ENCODE measurements around the gene FRMPD2. TPM values are rescaled to one million over a fixed set of nuclear protein-coding genes. Genes with fewer than 3 reads are reported as not detected.

FRMPD2 gene
- total and polyA plus RNA-seq, 4 donors, result 1.8 to 26.7 (median 7.0) TPM

DNA sequence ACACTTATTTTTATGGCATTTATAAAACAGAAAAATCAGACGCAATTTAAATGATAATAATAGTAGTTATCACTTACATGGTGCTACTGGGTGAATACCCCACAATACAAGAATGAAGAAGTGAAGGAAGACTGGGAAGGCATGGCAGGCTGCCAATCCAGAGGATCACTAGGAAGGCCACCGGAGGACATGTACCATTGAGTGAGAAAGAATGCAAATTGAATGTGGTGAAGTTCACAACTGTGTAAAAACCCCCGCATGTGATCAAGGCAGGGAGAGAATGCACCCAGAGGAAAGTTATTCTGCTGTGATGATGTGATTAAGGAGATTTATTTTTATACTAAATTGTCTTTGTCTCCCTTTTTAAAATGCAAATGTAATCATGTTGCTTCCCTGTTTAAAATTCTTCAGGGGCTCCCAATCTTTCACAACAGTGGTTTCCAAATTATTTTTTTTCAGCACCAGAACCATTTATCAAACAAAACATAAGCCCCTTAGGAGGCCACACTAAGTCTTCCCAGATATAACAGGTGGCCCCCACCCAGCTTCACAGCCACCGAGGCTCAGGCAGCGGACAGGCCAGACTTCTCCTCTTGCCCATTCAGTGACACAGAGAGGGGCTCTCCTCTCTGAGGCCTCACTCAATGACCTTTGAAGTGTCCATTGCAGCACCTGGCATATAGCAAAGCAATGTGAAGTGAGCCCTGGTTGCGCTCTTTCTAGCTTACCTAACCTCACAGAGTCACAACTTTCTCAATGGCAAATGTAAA, 59.6 kb downstream of the FRMPD2 start:
- Histone ChIP-seq H3K9me3 (ENCODE audit: control insufficient read depth in 4 of 4, insufficient read depth in 3 of 4, low read length in 3 of 4) (peaks cover 0 to 7% (median 1%) of the 10 kb centered on the region in 4 donors), H3K27ac (ENCODE audit: low read depth in 1 of 2, low read length in 1 of 2) (no peak overlapping the region), H3K4me1 (ENCODE audit: control insufficient read depth in 5 of 5, insufficient read depth in 5 of 5, low read length in 5 of 5) (no peaks in the 10 kb centered on the region), H3K36me3 (ENCODE audit: control insufficient read depth in 4 of 4, insufficient read depth in 4 of 4, low read length in 4 of 4) (no peaks in the 10 kb centered on the region), H3K9ac (ENCODE audit: insufficient read depth in 1 of 2, low read length in 2 of 2) (no peak overlapping the region), H3K27me3 (ENCODE audit: control insufficient read depth in 3 of 3, insufficient read depth in 3 of 3, low read length in 2 of 3) (no peaks in the 10 kb centered on the region), H3K4me3 (no peak overlapping the region)
- no peak for DNase-seq
- no peak for ATAC-seq (ENCODE audit: insufficient read depth, low FRiP score)
- WGBS, 2 donors, result 84 to 92% methylated on average over 6 of the region's 6 CpGs
- no peak for TF ChIP-seq CTCF (IDR thresholded peaks at IDR 0.05; ENCODE audit: control extremely low read depth, extremely low read depth)

GRCh38 chr10:48213047-48213446, 61.4 kb downstream of the FRMPD2 start:
- H3K4me3 ChIP-seq, result no peak overlapping the region
- H3K4me1 ChIP-seq (ENCODE audit: control insufficient read depth in 5 of 5, insufficient read depth in 5 of 5, low read length in 5 of 5), result no peaks in the 10 kb centered on the region
- no peak for TF ChIP-seq CTCF (IDR thresholded peaks at IDR 0.05; ENCODE audit: control extremely low read depth, extremely low read depth)
- no peak overlapping the region for H3K27ac ChIP-seq (ENCODE audit: low read depth in 1 of 2, low read length in 1 of 2)
- no peak overlapping the region for H3K9ac ChIP-seq (ENCODE audit: insufficient read depth in 1 of 2, low read length in 2 of 2)
- peaks cover 0 to 4% (median 1%) of the 10 kb centered on the region in 4 donors for H3K9me3 ChIP-seq (ENCODE audit: control insufficient read depth in 4 of 4, insufficient read depth in 3 of 4, low read length in 3 of 4)
- H3K36me3 ChIP-seq (ENCODE audit: control insufficient read depth in 4 of 4, insufficient read depth in 4 of 4, low read length in 4 of 4), result no peaks in the 10 kb centered on the region
- WGBS, 2 donors, result 24 to 40% methylated on average over 1 of the region's 1 CpG
- no peak for DNase-seq
- no peaks in the 10 kb centered on the region for H3K27me3 ChIP-seq (ENCODE audit: control insufficient read depth in 3 of 3, insufficient read depth in 3 of 3, low read length in 2 of 3)
- ATAC-seq (ENCODE audit: insufficient read depth, low FRiP score), result no peak

DNA sequence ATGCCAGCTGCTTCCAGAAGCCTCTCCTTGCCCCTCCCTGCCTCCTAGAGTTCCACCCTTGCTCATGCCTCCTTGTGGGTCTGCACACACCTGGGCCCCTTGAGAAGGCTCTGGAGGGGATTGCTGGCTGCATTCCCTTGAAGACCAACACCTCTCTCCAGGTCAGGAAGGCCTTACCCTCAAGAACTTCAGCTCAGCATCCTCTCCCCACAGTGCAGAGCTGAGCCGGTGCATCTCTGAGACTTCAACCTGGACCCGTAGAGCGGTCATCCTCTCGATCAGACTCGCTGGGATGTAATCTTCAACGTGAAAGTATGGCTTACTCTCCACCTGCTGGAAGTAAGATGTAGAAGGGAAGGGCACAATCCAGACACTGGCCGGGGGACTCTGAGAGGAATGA, 62.7 kb downstream of the FRMPD2 start:
- peaks cover 0 to under 1% (median 0%) of the 10 kb centered on the region in 5 donors for H3K4me1 ChIP-seq (ENCODE audit: control insufficient read depth in 5 of 5, insufficient read depth in 5 of 5, low read length in 5 of 5)
- H3K9me3 ChIP-seq (ENCODE audit: control insufficient read depth in 4 of 4, insufficient read depth in 3 of 4, low read length in 3 of 4), result peaks cover 0 to 4% (median 1%) of the 10 kb centered on the region in 4 donors
- 92 to 95% methylated on average over 7 of the region's 7 CpGs for WGBS, 2 donors
- no peak overlapping the region for H3K4me3 ChIP-seq
- no peak for TF ChIP-seq CTCF (IDR thresholded peaks at IDR 0.05; ENCODE audit: control extremely low read depth, extremely low read depth)
- ATAC-seq (ENCODE audit: insufficient read depth, low FRiP score) (no peak), DNase-seq (no peak)
- no peak overlapping the region for H3K27ac ChIP-seq (ENCODE audit: low read depth in 1 of 2, low read length in 1 of 2)
- no peaks in the 10 kb centered on the region for H3K36me3 ChIP-seq (ENCODE audit: control insufficient read depth in 4 of 4, insufficient read depth in 4 of 4, low read length in 4 of 4)
- H3K9ac ChIP-seq (ENCODE audit: insufficient read depth in 1 of 2, low read length in 2 of 2), result no peak overlapping the region
- no peaks in the 10 kb centered on the region for H3K27me3 ChIP-seq (ENCODE audit: control insufficient read depth in 3 of 3, insufficient read depth in 3 of 3, low read length in 2 of 3)
